ENCODE results near the gene GTF3C1.
"Not testable (repeated sequence)": the region's sequence is repeated elsewhere in the genome, so short reads cannot be mapped to it uniquely, and the experiment has no call there.

The GTF3C1 gene, protein sequence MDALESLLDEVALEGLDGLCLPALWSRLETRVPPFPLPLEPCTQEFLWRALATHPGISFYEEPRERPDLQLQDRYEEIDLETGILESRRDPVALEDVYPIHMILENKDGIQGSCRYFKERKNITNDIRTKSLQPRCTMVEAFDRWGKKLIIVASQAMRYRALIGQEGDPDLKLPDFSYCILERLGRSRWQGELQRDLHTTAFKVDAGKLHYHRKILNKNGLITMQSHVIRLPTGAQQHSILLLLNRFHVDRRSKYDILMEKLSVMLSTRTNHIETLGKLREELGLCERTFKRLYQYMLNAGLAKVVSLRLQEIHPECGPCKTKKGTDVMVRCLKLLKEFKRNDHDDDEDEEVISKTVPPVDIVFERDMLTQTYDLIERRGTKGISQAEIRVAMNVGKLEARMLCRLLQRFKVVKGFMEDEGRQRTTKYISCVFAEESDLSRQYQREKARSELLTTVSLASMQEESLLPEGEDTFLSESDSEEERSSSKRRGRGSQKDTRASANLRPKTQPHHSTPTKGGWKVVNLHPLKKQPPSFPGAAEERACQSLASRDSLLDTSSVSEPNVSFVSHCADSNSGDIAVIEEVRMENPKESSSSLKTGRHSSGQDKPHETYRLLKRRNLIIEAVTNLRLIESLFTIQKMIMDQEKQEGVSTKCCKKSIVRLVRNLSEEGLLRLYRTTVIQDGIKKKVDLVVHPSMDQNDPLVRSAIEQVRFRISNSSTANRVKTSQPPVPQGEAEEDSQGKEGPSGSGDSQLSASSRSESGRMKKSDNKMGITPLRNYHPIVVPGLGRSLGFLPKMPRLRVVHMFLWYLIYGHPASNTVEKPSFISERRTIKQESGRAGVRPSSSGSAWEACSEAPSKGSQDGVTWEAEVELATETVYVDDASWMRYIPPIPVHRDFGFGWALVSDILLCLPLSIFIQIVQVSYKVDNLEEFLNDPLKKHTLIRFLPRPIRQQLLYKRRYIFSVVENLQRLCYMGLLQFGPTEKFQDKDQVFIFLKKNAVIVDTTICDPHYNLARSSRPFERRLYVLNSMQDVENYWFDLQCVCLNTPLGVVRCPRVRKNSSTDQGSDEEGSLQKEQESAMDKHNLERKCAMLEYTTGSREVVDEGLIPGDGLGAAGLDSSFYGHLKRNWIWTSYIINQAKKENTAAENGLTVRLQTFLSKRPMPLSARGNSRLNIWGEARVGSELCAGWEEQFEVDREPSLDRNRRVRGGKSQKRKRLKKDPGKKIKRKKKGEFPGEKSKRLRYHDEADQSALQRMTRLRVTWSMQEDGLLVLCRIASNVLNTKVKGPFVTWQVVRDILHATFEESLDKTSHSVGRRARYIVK (N-terminal part only)

DNA sequence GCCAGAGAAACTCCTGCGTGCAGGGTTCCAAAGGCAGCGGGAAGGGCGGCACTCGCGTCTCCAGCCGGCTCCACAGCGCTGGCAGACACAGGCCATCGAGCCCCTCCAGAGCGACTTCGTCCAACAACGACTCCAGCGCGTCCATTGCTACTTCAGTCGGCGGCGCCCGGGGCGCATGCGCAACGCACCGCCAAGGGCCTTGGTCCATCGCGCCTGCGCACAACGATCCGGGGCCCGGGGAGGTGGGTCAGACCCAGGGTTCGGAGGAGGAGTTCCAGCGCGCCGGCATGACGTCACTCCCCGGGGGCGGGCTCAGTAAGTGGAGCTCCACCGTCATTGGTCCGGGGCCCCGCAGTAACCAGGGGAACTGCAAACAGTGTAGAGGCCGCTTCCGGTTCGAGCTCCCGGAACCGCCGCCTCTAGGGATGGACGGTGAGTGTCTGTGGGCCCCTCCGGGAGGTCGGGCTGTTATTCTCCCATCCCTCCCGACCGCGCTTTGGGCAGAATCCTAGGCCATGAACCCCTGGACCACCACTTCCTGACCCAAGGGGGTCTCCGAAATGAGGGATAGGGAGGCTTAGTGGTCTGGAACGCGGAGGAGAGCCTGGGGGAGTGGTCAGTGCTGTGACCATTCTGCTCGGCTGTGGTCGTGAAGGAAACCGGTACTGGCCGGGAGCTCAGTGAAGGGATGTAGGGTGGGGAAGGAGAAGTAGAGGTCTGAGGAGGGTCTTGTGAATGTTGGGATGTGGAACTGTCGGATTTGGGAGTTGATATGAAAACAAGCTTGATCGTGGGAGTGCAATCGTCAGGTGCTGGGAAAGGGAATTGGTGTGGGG lies at the start of gene GTF3C1, which contains the start of gene KATNIP:
Gene GTF3C1, minus strand, starts transcription at position 168 of the 836 bp plus-strand sequence. Its CDS starts 23 bp downstream, at position 145.
Gene KATNIP, plus strand, starts transcription at position 399 of the 836 bp plus-strand sequence. Its CDS starts 27 bp downstream, at position 426.
- DNase-seq (ENCODE audit: low spot score) = peak; percentile 99

DNA sequence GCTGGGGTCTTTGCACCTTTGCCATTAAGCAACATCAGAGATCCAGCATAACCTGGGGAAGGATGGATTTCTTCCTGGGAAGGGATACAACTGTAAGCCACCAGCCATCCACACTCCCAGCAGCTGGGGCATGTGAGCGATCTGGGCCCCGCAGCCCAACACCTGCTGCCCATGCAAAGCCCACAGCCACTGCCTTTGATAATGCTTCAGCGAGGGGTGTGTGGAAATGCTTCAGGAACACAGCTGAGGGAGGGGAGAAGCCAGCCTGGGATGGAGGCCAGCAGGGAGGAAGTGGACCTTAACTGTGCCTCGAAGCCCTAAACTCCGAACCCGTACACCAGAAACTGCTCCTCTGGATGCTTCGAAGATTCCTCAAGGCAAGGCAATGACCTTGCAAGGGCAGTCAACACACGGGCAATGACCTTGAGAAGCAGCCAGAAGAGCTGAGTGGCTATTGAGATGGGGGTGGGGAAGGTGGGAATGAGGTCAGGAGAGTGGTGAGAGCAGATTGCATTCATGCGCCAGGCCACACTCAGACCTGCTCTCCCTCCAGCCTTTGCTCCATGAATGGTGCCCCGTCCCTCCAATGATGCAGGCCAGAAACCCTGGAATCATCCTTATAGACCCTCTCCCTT lies 49.3 kb upstream of the GTF3C1 start:
- DNase-seq (ENCODE audit: low spot score) = no peak

DNA sequence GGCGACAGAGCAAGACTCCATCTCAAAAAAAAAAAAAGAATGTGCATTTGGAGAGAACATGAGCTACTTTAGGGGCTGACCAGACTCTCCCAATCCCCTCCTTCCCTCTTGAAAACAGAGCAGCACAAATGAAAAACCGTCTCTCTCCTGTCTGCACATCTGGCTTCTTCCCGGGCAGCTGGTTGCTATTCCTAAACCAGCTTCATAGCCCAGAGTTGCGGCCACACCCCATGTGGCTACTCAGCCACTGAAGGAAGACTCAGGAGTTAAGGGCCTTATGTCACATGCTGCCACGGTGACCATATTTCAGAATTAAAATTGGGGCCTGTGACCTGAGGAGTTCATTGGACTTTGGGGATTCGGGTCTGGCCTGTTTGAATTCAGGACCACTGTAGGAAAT lies 48.5 kb upstream of the GTF3C1 start:
- no peak for DNase-seq (ENCODE audit: low spot score)

GRCh38 chr16:27597361-27597760 lies 47.6 kb upstream of the GTF3C1 start:
- DNase-seq (ENCODE audit: low spot score) = no peak

GRCh38 chr16:27596411-27596810 lies 46.7 kb upstream of the GTF3C1 start:
- DNase-seq (ENCODE audit: low spot score) = no peak

DNA sequence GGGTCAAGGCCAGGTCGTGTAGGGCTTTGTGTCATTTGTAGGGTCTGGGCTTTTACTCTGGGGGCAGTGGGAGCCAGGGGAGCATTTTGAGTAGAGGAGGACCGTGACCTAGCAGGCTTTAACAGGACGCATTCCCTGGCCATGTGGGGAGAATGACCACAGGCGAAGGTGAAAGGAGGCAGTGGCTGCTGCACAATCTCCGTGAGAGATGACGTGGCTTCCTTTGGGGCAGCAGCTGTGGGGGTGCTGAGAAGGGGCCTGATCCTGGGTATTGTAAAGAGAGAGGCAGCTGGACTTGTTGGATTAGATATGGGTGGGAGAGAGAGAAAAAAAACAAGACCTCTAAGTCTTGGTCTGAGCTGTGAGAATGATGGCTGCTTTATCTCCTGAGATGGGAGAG lies 46.3 kb upstream of the GTF3C1 start:
- no peak for DNase-seq (ENCODE audit: low spot score)

DNA sequence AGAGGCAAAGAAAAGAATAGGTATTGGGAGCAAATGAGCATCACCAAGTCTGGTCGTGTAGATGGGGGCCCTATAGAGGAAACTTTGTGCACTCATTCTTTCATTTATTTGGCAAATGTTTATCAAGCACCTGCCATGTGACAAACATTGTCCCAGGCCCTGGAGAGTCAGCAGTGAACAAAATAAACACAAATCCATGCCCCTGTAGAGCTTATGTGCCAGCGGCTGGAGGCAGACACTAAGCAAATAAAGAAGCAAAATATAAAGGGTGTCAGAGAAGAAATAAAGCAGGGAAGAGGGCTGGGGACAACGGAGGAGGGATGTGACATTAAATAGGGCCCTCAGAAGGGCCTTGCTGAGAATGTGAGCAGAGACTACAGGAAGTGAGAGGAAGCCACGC lies 45.8 kb upstream of the GTF3C1 start:
- no peak for DNase-seq (ENCODE audit: low spot score)

DNA sequence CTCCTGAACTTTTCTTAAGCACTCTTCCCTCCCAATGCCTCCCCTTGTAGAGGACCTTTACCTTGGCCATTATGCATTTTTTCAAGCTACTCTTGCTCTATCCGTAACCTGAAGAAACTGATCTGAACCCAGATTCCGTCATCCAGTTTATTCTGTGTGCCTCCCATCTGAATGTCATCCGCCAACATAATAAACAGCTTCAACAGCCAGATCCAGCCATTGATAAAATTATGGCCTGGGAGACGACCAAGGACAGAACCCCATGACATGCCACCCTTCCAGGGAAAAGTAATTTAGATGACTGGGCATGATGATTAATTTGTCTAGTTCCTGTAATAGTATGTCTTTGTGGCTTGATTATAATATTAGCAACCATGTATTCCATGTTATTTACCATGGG lies 42.1 kb upstream of the GTF3C1 start:
- no peak for DNase-seq (ENCODE audit: low spot score)

GRCh38 chr16:27588057-27588456 lies 38.3 kb upstream of the GTF3C1 start:
- DNase-seq (ENCODE audit: low spot score) = no peak

DNA sequence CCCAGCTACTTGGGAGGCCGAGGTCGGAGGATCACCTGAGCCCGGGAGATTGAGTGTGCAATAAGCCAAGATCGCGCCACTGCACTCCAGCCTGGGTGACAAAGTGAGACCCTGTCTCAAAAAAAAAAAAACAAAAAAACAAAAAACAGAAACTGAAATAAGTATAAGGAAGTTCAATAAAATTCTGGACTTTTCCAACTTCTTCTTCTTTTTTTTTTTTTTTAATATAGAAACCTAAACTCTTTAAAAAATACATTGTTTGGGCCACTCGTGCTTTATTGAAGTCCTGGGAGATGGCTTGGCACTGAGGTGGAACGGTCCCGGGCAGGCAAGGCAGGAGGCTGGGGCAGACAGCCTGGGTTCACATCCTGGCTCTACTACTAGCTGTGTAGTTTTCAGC lies 37.0 kb upstream of the GTF3C1 start:
- DNase-seq (ENCODE audit: low spot score) = no peak

- DNase-seq (ENCODE audit: low spot score) = no peak
These were observed 35.5 kb upstream of the GTF3C1 start for GRCh38 chr16:27585200-27585599.

GRCh38 chr16:27583634-27584033 lies 33.9 kb upstream of the GTF3C1 start:
- no peak for DNase-seq (ENCODE audit: low spot score)

DNA sequence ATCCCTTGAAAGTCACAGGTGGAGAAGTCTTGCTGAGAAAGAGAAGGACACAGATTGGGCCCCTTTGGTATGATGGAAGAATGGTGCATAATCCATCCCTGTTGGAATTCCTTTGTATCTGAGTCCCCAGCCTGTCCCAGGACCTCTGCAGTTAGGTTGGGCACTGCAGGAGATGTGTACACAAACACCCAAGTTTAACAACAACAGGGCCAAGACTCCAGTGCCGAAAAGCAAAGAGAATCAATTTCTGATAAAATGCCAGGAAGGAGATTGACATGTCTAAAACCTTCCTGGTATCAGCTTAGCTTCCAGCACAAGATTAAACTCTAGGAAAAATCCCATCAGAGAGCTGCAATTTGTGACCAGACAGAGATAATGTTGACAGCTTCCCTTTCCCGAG lies 33.2 kb upstream of the GTF3C1 start:
- DNase-seq (ENCODE audit: low spot score) = no peak

- no peak for DNase-seq (ENCODE audit: low spot score)
These were observed 29.6 kb upstream of the GTF3C1 start for GRCh38 chr16:27579087-27579980.

- no peak for DNase-seq (ENCODE audit: low spot score)
These were observed 27.0 kb upstream of the GTF3C1 start for GRCh38 chr16:27576729-27577128.

- DNase-seq (ENCODE audit: low spot score) = no peak
These were observed 23.0 kb upstream of the GTF3C1 start for GRCh38 chr16:27572711-27573110.

DNA sequence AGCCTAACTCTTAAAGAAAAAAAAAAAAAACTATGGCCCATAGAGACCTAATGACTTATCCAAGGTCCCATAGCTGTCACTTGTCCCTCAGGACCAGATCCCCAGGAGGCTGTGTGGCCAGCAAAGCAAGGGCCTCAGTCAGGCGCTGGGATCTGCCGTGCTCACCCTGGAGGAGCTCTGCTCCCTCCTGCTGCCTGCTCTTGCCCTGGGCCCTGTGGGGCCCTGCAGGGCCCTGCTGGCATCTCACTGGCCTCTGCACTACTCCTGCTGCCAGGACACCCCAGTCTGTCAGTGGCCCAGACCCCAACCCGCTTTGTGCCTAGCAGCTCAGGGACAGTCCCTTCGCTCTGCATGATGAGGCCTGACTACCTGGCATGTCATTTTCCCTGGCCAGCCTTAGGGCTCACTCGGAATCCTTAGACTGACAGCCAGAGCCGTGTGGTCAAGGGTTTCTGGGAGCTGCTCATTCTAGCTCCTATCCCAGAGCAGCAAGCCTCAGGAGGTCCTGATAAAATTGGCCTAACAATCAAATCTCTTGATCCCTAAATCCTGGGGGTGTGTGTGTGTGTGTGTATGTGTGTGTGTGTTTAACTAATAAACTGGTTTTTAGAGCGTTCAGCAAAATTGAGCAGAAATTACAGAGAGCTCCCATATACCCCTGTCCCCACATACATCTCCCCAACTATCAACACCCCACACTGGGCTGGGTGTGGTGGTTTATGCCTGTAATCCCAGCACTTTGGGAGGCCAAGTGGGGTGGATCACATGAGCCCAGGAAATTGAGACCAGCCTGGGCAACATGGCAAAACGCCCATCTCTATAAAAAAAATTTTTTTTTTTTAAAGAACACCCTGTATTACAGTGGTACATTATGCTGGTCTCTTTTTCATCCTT lies 22.0 kb upstream of the GTF3C1 start:
- DNase-seq (ENCODE audit: low spot score) = no peak

GRCh38 chr16:27570986-27571385 lies 21.3 kb upstream of the GTF3C1 start:
- not testable (repeated sequence) for DNase-seq (ENCODE audit: low spot score)

Measured in cerebellar cortex (tissue), 1 donor.